Caco-2 (cell line): Measurements from ENCODE around the gene CEP170B. TPM values are rescaled to one million over a fixed set of nuclear protein-coding genes. Genes with fewer than 3 reads are reported as not detected.

Experiments
- BruUV-seq: library from RNA; stranded (reverse); fragments of 400-500 nt; replicated peaks from 2 replicates; lab custom pipeline; 2021; lab: Mats Ljungman, UMichigan
- CTCF ChIA-PET: fragments of 300-600 bp; sonication (Branson Sonifier 250); formaldehyde crosslinking; loops from one replicate; lab custom pipeline; 2022; ENCODE audit warnings: antibody characterized with exemption; lab: Charles Lee
- POLR2A ChIA-PET: fragments of 300-600 bp; sonication (Branson Sonifier 250); formaldehyde crosslinking; loops from one replicate; lab custom pipeline; 2022; ENCODE audit warnings: antibody characterized with exemption; lab: Charles Lee
- DNase-seq, 2 experiments: peaks; one replicate each; pipeline versions ENCODE4 v3.0.0 to v3.0.0-alpha.2; 2020 to 2022
- H3K27me3 ChIP-seq: replicated peaks from 2 replicates; pipeline ENCODE4 v1.6.0; 2011; ENCODE audit warnings: low read length; ENCODE audit not compliant: control insufficient read depth, insufficient read depth
- H3K36me3 ChIP-seq: 2 replicates; pipeline ENCODE4 v1.5.1; 2011; ENCODE audit warnings: low read length; ENCODE audit not compliant: control insufficient read depth, insufficient read depth
- H3K4me1 ChIP-seq: fragments of 250-450 bp; sonication (Bioruptor Pico); 2 replicates; pipeline ENCODE4 v1.5.1; 2020; ENCODE audit warnings: mild to moderate bottlenecking
- H3K4me3 ChIP-seq: 2 replicates; pipeline ENCODE4 v1.5.1; 2011; ENCODE audit warnings: low read depth, mild to moderate bottlenecking, control low read depth, low read length
- H3K9me3 ChIP-seq: fragments of 250-450 bp; sonication (Bioruptor Pico); 2 replicates; pipeline ENCODE4 v1.5.1; 2020; ENCODE audit warnings: mild to moderate bottlenecking, moderate library complexity
- H3K27ac Mint-ChIP-seq: one replicate; pipeline ENCODE4 v1.8.0; 2022; ENCODE audit warnings: mixed read lengths; ENCODE audit not compliant: unreplicated experiment
- H3K27me3 Mint-ChIP-seq: one replicate; pipeline ENCODE4 v1.8.0; 2022; ENCODE audit warnings: mixed read lengths; ENCODE audit not compliant: insufficient read depth, unreplicated experiment
- H3K36me3 Mint-ChIP-seq: one replicate; pipeline ENCODE4 v1.8.0; 2022; ENCODE audit warnings: mild to moderate bottlenecking, mixed read lengths; ENCODE audit not compliant: insufficient read depth, unreplicated experiment
- H3K4me1 Mint-ChIP-seq: one replicate; pipeline ENCODE4 v1.8.0; 2022; ENCODE audit warnings: low read depth, mixed read lengths; ENCODE audit not compliant: unreplicated experiment
- H3K4me3 Mint-ChIP-seq: one replicate; pipeline ENCODE4 v1.8.0; 2022; ENCODE audit warnings: mild to moderate bottlenecking, moderate library complexity, mixed read lengths; ENCODE audit not compliant: unreplicated experiment
- H3K9me3 Mint-ChIP-seq: one replicate; pipeline ENCODE4 v1.8.0; 2022; ENCODE audit warnings: mixed read lengths; ENCODE audit not compliant: unreplicated experiment
- CTCF ChIP-seq, 2 experiments: fragments of 200-600 bp in 1 of 2; IDR thresholded peaks; 1 replicate in 1 of 2; 2 replicates in 1 of 2; pipeline versions ENCODE4 v1.5.1 to v1.8.0; 2011 to 2022; ENCODE audit warnings: antibody characterized with exemption in 1 of 2, control low read depth in 1 of 2, inconsistent platforms in 1 of 2, low read depth in 1 of 2, low read length in 1 of 2, mild to moderate bottlenecking in 1 of 2, moderate library complexity in 1 of 2; ENCODE audit not compliant: insufficient read depth in 1 of 2, severe bottlenecking in 1 of 2, unreplicated experiment in 1 of 2
- intact Hi-C: fragments of 100-400 bp; cut with micrococcal nuclease; formaldehyde crosslinking; loops from one replicate; pipeline ENCODE4 v1.10.0; 2022; ENCODE audit not compliant: unreplicated experiment
- total RNA-seq: library from RNA; stranded (reverse); gene quantifications from 2 replicates; pipeline ENCODE4 v1.2.3, GENCODE V29; 2022

CEP170B gene
- total RNA-seq, 1 experiment from 2014 or later: 31.6 TPM

DNA sequence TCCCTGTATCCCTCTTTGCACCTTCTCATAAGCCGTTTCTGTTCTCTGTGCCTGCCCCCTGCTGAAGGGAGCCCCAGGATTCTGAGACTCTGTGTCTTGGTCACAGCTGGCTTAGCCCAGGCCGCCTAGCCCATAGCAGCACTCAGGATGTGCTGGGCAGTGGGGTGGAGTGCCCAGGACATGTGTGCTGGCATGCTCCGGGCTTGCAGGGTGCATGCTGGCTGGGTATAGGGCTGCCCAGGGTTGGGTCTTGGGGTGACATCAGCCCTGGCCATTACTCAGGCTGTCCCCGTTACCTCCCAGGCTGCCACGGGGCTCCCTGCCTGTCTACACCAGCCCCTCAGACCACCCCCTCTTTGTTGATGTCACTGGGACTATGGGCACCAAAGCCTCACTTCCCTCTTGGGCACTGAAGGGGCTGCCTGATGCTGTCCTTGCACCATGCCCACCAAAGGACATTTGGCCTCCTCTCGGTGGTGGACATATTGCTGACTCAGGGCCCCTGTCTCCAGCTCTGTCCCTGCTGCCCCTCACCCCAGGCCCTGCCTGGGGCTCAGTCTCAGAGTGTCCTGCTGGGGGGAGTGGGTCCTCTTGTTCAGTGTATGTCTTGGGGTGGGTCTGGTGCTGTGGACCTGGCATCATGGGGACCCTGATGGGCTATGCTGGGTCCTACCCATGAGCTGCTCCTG is 2.4 kb downstream of the CEP170B start:
- TSS peak; percentile 12 for BruUV-seq
- Histone ChIP-seq H3K27me3 (no peaks in the 10 kb centered on the region), H3K9me3 (no peaks in the 10 kb centered on the region), H3K4me3 (no peak overlapping the region), H3K36me3 (no peaks in the 10 kb centered on the region; the same call in none of the 2 replicates), H3K4me1 (peaks cover 6% of the 10 kb centered on the region; the same call in 1 of the 2 replicates)
- POLR2A ChIA-PET: no interaction called here
- CTCF ChIA-PET: interaction anchor here (1.5 kb wide), 1 partner anchor 41 kb away, joined by 3 read pairs; no protein-coding TSS in a partner anchor
- no peak for DNase-seq
- Mint-ChIP-seq H3K4me3 (peak overlapping the region; percentile 83), H3K27me3 (no peaks in the 10 kb centered on the region), H3K27ac (no peak overlapping the region), H3K36me3 (peaks cover 18% of the 10 kb centered on the region), H3K9me3 (no peaks in the 10 kb centered on the region), H3K4me1 (peaks cover 10% of the 10 kb centered on the region)
- intact Hi-C loops: no loop called here
- no peak for TF ChIP-seq CTCF (IDR thresholded peaks at IDR 0.05; ENCODE audit: insufficient read depth in 1 of 2, low read depth in 1 of 2, low read length in 1 of 2, severe bottlenecking in 1 of 2, unreplicated experiment in 1 of 2)

DNA sequence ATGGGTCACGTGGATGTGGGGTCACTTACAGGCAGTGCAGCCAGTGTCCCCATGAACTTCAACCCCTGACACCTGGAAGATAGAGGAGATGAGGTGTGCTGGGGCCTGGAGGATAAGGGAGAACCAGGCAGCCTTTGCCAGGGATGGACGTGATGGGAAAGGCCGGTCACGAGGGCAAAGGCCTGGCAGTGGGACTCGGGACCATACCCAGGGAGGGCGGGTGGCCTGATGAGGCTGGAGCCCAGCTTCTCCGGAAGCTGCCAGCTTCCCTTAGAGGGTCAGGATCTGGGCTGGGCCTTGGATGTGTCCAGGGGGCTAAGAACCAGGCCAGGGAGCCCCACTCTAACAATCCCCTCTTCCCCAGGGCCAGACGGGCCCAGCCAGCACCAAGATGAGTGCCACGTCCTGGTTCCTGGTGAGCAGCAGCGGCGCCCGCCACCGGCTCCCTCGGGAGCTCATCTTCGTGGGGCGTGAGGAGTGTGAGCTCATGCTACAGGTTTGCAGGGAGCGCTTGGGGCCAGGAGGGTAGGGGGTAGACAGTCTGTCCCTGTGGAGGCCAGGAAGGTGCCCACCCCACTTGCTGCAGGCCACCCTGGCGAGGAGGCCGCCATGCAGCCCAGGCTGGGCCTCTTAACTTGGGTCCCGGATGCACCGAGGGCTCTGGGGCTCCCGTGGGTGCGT is 3.1 kb downstream of the CEP170B start:
- intact Hi-C loops: no loop called here
- H3K36me3 Mint-ChIP-seq: peaks cover 18% of the 10 kb centered on the region
- Histone ChIP-seq H3K4me3 (no peak overlapping the region), H3K27me3 (no peaks in the 10 kb centered on the region), H3K36me3 (no peaks in the 10 kb centered on the region; the same call in 1 of the 2 replicates), H3K4me1 (peaks cover 4% of the 10 kb centered on the region; the same call in 1 of the 2 replicates), H3K9me3 (no peaks in the 10 kb centered on the region)
- no peak for DNase-seq
- H3K4me3 Mint-ChIP-seq: no peak overlapping the region
- H3K4me1 Mint-ChIP-seq: peaks cover 8% of the 10 kb centered on the region
- CTCF ChIA-PET: no interaction called here
- no peaks in the 10 kb centered on the region for H3K9me3 Mint-ChIP-seq
- no TSS peak for BruUV-seq
- no peak for TF ChIP-seq CTCF (IDR thresholded peaks at IDR 0.05; ENCODE audit: insufficient read depth in 1 of 2, low read depth in 1 of 2, low read length in 1 of 2, severe bottlenecking in 1 of 2, unreplicated experiment in 1 of 2)
- no peaks in the 10 kb centered on the region for H3K27me3 Mint-ChIP-seq
- POLR2A ChIA-PET: no interaction called here
- H3K27ac Mint-ChIP-seq: no peak overlapping the region

- no peaks in the 10 kb centered on the region for H3K9me3 Mint-ChIP-seq
- ChIA-PET CTCF (interaction anchor here (0.6 kb wide), 1 partner anchor 41 kb away, joined by 4 read pairs; no protein-coding TSS in a partner anchor), POLR2A (no interaction called here)
- Histone ChIP-seq H3K36me3 (no peaks in the 10 kb centered on the region; the same call in 1 of the 2 replicates), H3K9me3 (no peaks in the 10 kb centered on the region), H3K4me1 (no peaks in the 10 kb centered on the region), H3K27me3 (no peaks in the 10 kb centered on the region), H3K4me3 (no peak overlapping the region)
- no peak for DNase-seq
- H3K4me3 Mint-ChIP-seq: no peak overlapping the region
- intact Hi-C loops: no loop called here
- BruUV-seq: no TSS peak
- no peak overlapping the region for H3K27ac Mint-ChIP-seq
- H3K27me3 Mint-ChIP-seq: no peaks in the 10 kb centered on the region
- peaks cover 18% of the 10 kb centered on the region for H3K36me3 Mint-ChIP-seq
- no peak for TF ChIP-seq CTCF (IDR thresholded peaks at IDR 0.05; ENCODE audit: insufficient read depth in 1 of 2, low read depth in 1 of 2, low read length in 1 of 2, severe bottlenecking in 1 of 2, unreplicated experiment in 1 of 2)
- peaks cover under 1% of the 10 kb centered on the region for H3K4me1 Mint-ChIP-seq
These were observed 3.9 kb downstream of the CEP170B start for GRCh38 chr14:104868811-104869572.
